ENCODE results near the gene GABRD.

GRCh38 chr1:2049225-2049717, 30.1 kb downstream of the GABRD start:
- TF ChIP-seq JUN (IDR thresholded peaks at IDR 0.05; ENCODE audit: borderline replicate concordance, insufficient read depth, insufficient read length, low read depth) (no peak), POLR2A (IDR thresholded peaks at IDR 0.05; ENCODE audit: low read depth, low read length) (no peak), POLR2AphosphoS5 (IDR thresholded peaks at IDR 0.05; ENCODE audit: insufficient read depth, low read depth, low read length) (no peak), EZH2 (IDR thresholded peaks at IDR 0.05; ENCODE audit: borderline replicate concordance, low read depth, low read length, severe bottlenecking) (no peak)
- TF ChIP-seq, protein P1, sequence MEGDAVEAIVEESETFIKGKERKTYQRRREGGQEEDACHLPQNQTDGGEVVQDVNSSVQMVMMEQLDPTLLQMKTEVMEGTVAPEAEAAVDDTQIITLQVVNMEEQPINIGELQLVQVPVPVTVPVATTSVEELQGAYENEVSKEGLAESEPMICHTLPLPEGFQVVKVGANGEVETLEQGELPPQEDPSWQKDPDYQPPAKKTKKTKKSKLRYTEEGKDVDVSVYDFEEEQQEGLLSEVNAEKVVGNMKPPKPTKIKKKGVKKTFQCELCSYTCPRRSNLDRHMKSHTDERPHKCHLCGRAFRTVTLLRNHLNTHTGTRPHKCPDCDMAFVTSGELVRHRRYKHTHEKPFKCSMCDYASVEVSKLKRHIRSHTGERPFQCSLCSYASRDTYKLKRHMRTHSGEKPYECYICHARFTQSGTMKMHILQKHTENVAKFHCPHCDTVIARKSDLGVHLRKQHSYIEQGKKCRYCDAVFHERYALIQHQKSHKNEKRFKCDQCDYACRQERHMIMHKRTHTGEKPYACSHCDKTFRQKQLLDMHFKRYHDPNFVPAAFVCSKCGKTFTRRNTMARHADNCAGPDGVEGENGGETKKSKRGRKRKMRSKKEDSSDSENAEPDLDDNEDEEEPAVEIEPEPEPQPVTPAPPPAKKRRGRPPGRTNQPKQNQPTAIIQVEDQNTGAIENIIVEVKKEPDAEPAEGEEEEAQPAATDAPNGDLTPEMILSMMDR (IDR thresholded peaks at IDR 0.05; ENCODE audit: extremely low read depth in 1 of 2, insufficient read depth in 1 of 2, low read depth in 1 of 2, low read length in 2 of 2) = peak in 1 of 2 donors; percentile 8

All from endothelial cell of umbilical vein (primary cell).